H9 (cell line): ENCODE results near the gene BRAT1. TPM values are rescaled to one million over a fixed set of nuclear protein-coding genes. Genes with fewer than 3 reads are reported as not detected.
A peak's percentile ranks its signal among the peaks of the same experiment; 100 is the strongest.

Source experiments
- DNase-seq: peaks from one replicate; pipeline ENCODE4 v3.0.0-alpha.2; 2017
- H2AFZ ChIP-seq: one replicate; pipeline ENCODE4 v1.6.1; 2013; ENCODE audit warnings: mild to moderate bottlenecking, low read length, control low read depth, moderate library complexity
- H2AK5ac ChIP-seq: 2 replicates; pipeline ENCODE4 v1.6.1; 2013; ENCODE audit warnings: low read length, control low read depth, mixed read lengths; ENCODE audit not compliant: insufficient read length
- H2BK120ac ChIP-seq: one replicate; pipeline ENCODE4 v1.6.1; 2013; ENCODE audit warnings: low read depth, mild to moderate bottlenecking, low read length, control low read depth, inconsistent platforms; ENCODE audit not compliant: poor library complexity, severe bottlenecking
- H2BK12ac ChIP-seq: 2 replicates; pipeline ENCODE4 v1.6.1; 2013; ENCODE audit warnings: low read length, control low read depth, mixed read lengths, low read depth; ENCODE audit not compliant: insufficient read length
- H2BK15ac ChIP-seq: 2 replicates; pipeline ENCODE4 v1.6.1; 2013; ENCODE audit warnings: low read depth, low read length, control low read depth
- H2BK20ac ChIP-seq: one replicate; pipeline ENCODE4 v1.6.1; 2013; ENCODE audit warnings: low read depth, mild to moderate bottlenecking, low read length, control low read depth, inconsistent platforms; ENCODE audit not compliant: poor library complexity, severe bottlenecking
- H2BK5ac ChIP-seq: 2 replicates; pipeline ENCODE4 v1.6.1; 2013; ENCODE audit warnings: low read length, control low read depth, mixed read lengths; ENCODE audit not compliant: insufficient read length
- H3K14ac ChIP-seq: 2 replicates; pipeline ENCODE4 v1.6.1; 2013; ENCODE audit warnings: low read length, control low read depth; ENCODE audit not compliant: insufficient read depth
- H3K18ac ChIP-seq: 2 replicates; pipeline ENCODE4 v1.6.1; 2013; ENCODE audit warnings: low read depth, mild to moderate bottlenecking, mixed read lengths, low read length, control low read depth; ENCODE audit not compliant: insufficient read length
- H3K23ac ChIP-seq: 2 replicates; pipeline ENCODE4 v1.6.1; 2013; ENCODE audit warnings: low read length, control low read depth, mixed read lengths, low read depth; ENCODE audit not compliant: insufficient read length
- H3K23me2 ChIP-seq: 2 replicates; pipeline ENCODE4 v1.6.1; 2013; ENCODE audit warnings: low read depth, mild to moderate bottlenecking, mixed read lengths, low read length, control low read depth; ENCODE audit not compliant: insufficient read length, poor library complexity, severe bottlenecking
- H3K27ac ChIP-seq: 2 replicates; pipeline ENCODE4 v1.5.1; 2013; ENCODE audit warnings: low read length, control low read depth, mixed read lengths, low read depth; ENCODE audit not compliant: insufficient read length
- H3K27me3 ChIP-seq: 2 replicates; pipeline ENCODE4 v1.6.1; 2013; ENCODE audit warnings: low read length, control low read depth, inconsistent platforms; ENCODE audit not compliant: insufficient read depth
- H3K4ac ChIP-seq: 2 replicates; pipeline ENCODE4 v1.6.1; 2013; ENCODE audit warnings: low read depth, mild to moderate bottlenecking, control low read depth, inconsistent platforms, low read length, moderate library complexity
- H3K4me1 ChIP-seq: 2 replicates; pipeline ENCODE4 v1.6.1; 2013; ENCODE audit warnings: low read length, control low read depth, inconsistent platforms; ENCODE audit not compliant: insufficient read depth
- H3K4me2 ChIP-seq: 2 replicates; pipeline ENCODE4 v1.6.1; 2013; ENCODE audit warnings: low read length, control low read depth, mixed read lengths; ENCODE audit not compliant: insufficient read length, insufficient read depth
- H3K56ac ChIP-seq: 2 replicates; pipeline ENCODE4 v1.6.1; 2013; ENCODE audit warnings: low read depth, mild to moderate bottlenecking, mixed read lengths, low read length, control low read depth; ENCODE audit not compliant: insufficient read length
- H3K79me1 ChIP-seq: 2 replicates; pipeline ENCODE4 v1.6.1; 2013; ENCODE audit warnings: low read depth, mild to moderate bottlenecking, moderate library complexity, low read length, control low read depth, inconsistent platforms; ENCODE audit not compliant: insufficient read depth, poor library complexity, severe bottlenecking
- H3K79me2 ChIP-seq: 2 replicates; pipeline ENCODE4 v1.6.1; 2013; ENCODE audit warnings: low read length, control low read depth, inconsistent platforms; ENCODE audit not compliant: insufficient read depth
- H3K9ac ChIP-seq: 2 replicates; pipeline ENCODE4 v1.6.1; 2013; ENCODE audit warnings: low read length, control low read depth, mixed read lengths; ENCODE audit not compliant: insufficient read length; ENCODE audit errors: extremely low read depth
- H3K9me3 ChIP-seq: one replicate; pipeline ENCODE4 v1.6.1; 2013; ENCODE audit warnings: low read depth, low read length, inconsistent platforms; ENCODE audit not compliant: control insufficient read depth
- H3T11ph ChIP-seq: one replicate; pipeline ENCODE4 v1.6.1; 2013; ENCODE audit warnings: mild to moderate bottlenecking, low read length, control low read depth, inconsistent platforms
- H4K20me1 ChIP-seq: one replicate; pipeline ENCODE4 v1.6.1; 2013; ENCODE audit not compliant: control insufficient read depth, insufficient read length, insufficient read depth
- H4K5ac ChIP-seq: 2 replicates; pipeline ENCODE4 v1.6.1; 2013; ENCODE audit warnings: low read depth, mild to moderate bottlenecking, mixed read lengths, low read length, control low read depth; ENCODE audit not compliant: insufficient read length
- H4K8ac ChIP-seq: replicated peaks from 2 replicates; pipeline ENCODE4 v1.6.1; 2013; ENCODE audit warnings: low read length, control low read depth, mixed read lengths, low read depth; ENCODE audit not compliant: insufficient read length
- H4K91ac ChIP-seq: 2 replicates; pipeline ENCODE4 v1.6.1; 2013; ENCODE audit warnings: low read depth, mild to moderate bottlenecking, moderate library complexity, mixed read lengths, low read length, control low read depth; ENCODE audit not compliant: insufficient read length
- H3K27ac Mint-ChIP-seq, 3 experiments: 2 replicates in 2 of 3; 3 replicates in 1 of 3; pipeline ENCODE4 v1.8.0; 2020 to 2021; ENCODE audit warnings: mixed read lengths in 3 of 3, mild to moderate bottlenecking in 1 of 3, moderate library complexity in 1 of 3
- H3K27me3 Mint-ChIP-seq: 2 replicates; pipeline ENCODE4 v1.8.0; 2021; ENCODE audit warnings: low read depth, mild to moderate bottlenecking, moderate library complexity, mixed read lengths
- H3K36me3 Mint-ChIP-seq, 3 experiments: 2 replicates in 2 of 3; 3 replicates in 1 of 3; pipeline ENCODE4 v1.8.0; 2020 to 2021; ENCODE audit warnings: low read depth in 3 of 3, mixed read lengths in 3 of 3; ENCODE audit not compliant: insufficient read depth in 1 of 3
- H3K4me1 Mint-ChIP-seq, 2 experiments: 2 replicates each; pipeline ENCODE4 v1.8.0; 2020; ENCODE audit warnings: mixed read lengths in 2 of 2
- H3K4me3 Mint-ChIP-seq, 2 experiments: 2 replicates in 1 of 2; 3 replicates in 1 of 2; pipeline ENCODE4 v1.8.0; 2020 to 2021; ENCODE audit warnings: mild to moderate bottlenecking in 2 of 2, mixed read lengths in 2 of 2, moderate library complexity in 1 of 2
- H3K9me3 Mint-ChIP-seq, 2 experiments: 2 replicates in 1 of 2; 3 replicates in 1 of 2; pipeline ENCODE4 v1.8.0; 2020; ENCODE audit warnings: mild to moderate bottlenecking in 2 of 2, mixed read lengths in 2 of 2, moderate library complexity in 1 of 2
- CTCF ChIP-seq: fragments of 200-600 bp; sonication (generic); conservative IDR thresholded peaks from 3 replicates; pipeline ENCODE4 v1.8.0; 2021; ENCODE audit warnings: antibody characterized with exemption, mild to moderate bottlenecking
- WGBS: extraction: QIAGEN DNeasy Blood & Tissue Kit; methylation state at CpG from one replicate; pipeline ENCODE4 v1.1.7; 2013; ENCODE audit warnings: missing lambda C conversion rate, low lambda C conversion rate, mixed read lengths; ENCODE audit not compliant: insufficient read length; ENCODE audit errors: extremely low coverage; 5-methylcytosine and 5-hydroxymethylcytosine counted together
- total RNA-seq: library from RNA; stranded (reverse); gene quantifications from 2 replicates; pipeline ENCODE4 v1.2.1, GENCODE V29; 2021

The BRAT1 gene
- total RNA-seq, 1 experiment from 2014 or later, result 41.2 TPM

GRCh38 chr7:2500701-2501100 lies 54.6 kb downstream of the BRAT1 start:
- Histone ChIP-seq H2BK120ac (no peak overlapping the region), H4K5ac (no peak overlapping the region), H2AFZ (no peak overlapping the region), H3T11ph (no peak overlapping the region), H4K8ac (no peak overlapping the region), H3K23ac (no peak overlapping the region), H3K27me3 (no peaks in the 10 kb centered on the region), H3K4me2 (no peak overlapping the region), H3K9ac (no peak overlapping the region), H2BK15ac (no peak overlapping the region), H2AK5ac (no peak overlapping the region), H2BK20ac (no peak overlapping the region), H3K4ac (no peak overlapping the region), H3K27ac (no peak overlapping the region), H3K14ac (no peak overlapping the region), H4K20me1 (no peaks in the 10 kb centered on the region), H3K79me1 (no peaks in the 10 kb centered on the region), H3K4me1 (no peaks in the 10 kb centered on the region; the same call in 1 of the 2 replicates), H2BK5ac (no peak overlapping the region), H3K79me2 (no peaks in the 10 kb centered on the region), H3K9me3 (no peaks in the 10 kb centered on the region), H3K56ac (no peak overlapping the region), H4K91ac (no peak overlapping the region), H3K18ac (no peak overlapping the region), H3K23me2 (no peaks in the 10 kb centered on the region), H2BK12ac (no peak overlapping the region)
- Mint-ChIP-seq H3K36me3 (no peaks in the 10 kb centered on the region), H3K4me3 (peak overlapping the region in 1 of 2 experiments; percentile 51; a peak in 3 of 5 replicates), H3K9me3 (no peaks in the 10 kb centered on the region; a peak in 2 of 5 replicates), H3K27me3 (no peaks in the 10 kb centered on the region; the same call in 1 of the 2 replicates), H3K4me1 (peaks cover 41 to 56% of the 10 kb centered on the region in 2 experiments), H3K27ac (peak overlapping the region; percentile 89 to 97 (median 92); a peak in 6 of 7 replicates)
- no peak for TF ChIP-seq CTCF
- no CpG with 5 or more reads among the region's 12 CpGs for WGBS
- no peak for DNase-seq
